ENCODE measurements around the gene DENND1C.

Gene DENND1C

GRCh38 chr19:6425732-6426620, 55.6 kb downstream of the DENND1C start:
- DNase-seq (ENCODE audit: insufficient read length, low spot score), result no peak
- no peak for FAIRE-seq
- TF ChIP-seq CTCF (IDR thresholded peaks at IDR 0.05; ENCODE audit: insufficient read depth, missing control alignments), result peak; percentile 46

GRCh38 chr19:6424939-6425731, 56.5 kb downstream of the DENND1C start:
- no peak for TF ChIP-seq CTCF (IDR thresholded peaks at IDR 0.05; ENCODE audit: insufficient read depth, missing control alignments)
- peak; percentile 98 for FAIRE-seq

GRCh38 chr19:6424195-6424938, 57.2 kb downstream of the DENND1C start, which contains the start of gene KHSRP:
TSS of gene KHSRP (minus strand) at chr19:6424811. CDS start at chr19:6424701, 110 bp downstream.
- FAIRE-seq (no peak), DNase-seq (ENCODE audit: insufficient read length, low spot score) (peak; percentile 95)
- no peak for TF ChIP-seq CTCF (IDR thresholded peaks at IDR 0.05; ENCODE audit: insufficient read depth, missing control alignments)

More at GRCh38 chr19:6424939-6425731, 56.5 kb downstream of the DENND1C start:
- DNase-seq (ENCODE audit: insufficient read length, low spot score), result peak; percentile 86

- TF ChIP-seq CTCF (IDR thresholded peaks at IDR 0.05; ENCODE audit: insufficient read depth, missing control alignments), result no peak
- FAIRE-seq, result no peak
- no peak for DNase-seq (ENCODE audit: insufficient read length, low spot score)
Measured at GRCh38 chr19:6423499-6424194, 57.9 kb downstream of the DENND1C start.

GRCh38 chr19:6421075-6422014, 60.2 kb downstream of the DENND1C start:
- TF ChIP-seq CTCF (IDR thresholded peaks at IDR 0.05; ENCODE audit: insufficient read depth, missing control alignments), result no peak
- peak; percentile 11 for DNase-seq (ENCODE audit: insufficient read length, low spot score)
- FAIRE-seq, result no peak
